HCT116 (cell line): ENCODE results near the gene GCNT1. TPM values are rescaled to one million over a fixed set of nuclear protein-coding genes. Genes with fewer than 3 reads are reported as not detected.

ENCODE experiments used
- ATAC-seq: fragments of 200-7000 bp; cut with Tn5 transposase; 2 replicates; pipeline ENCODE4 v1.9.1; 2020; ENCODE audit warnings: mild to moderate bottlenecking, moderate library complexity
- BruUV-seq: library from RNA; stranded (reverse); fragments of 400-500 nt; replicated peaks from 2 replicates; lab custom pipeline; 2021; lab: Mats Ljungman, UMichigan
- CTCF ChIA-PET: fragments of 300-600 bp; sonication (Branson Sonifier 250); formaldehyde crosslinking; loops from one replicate; lab custom pipeline; 2021; ENCODE audit warnings: antibody characterized with exemption; lab: Charles Lee
- POLR2A ChIA-PET: fragments of 300-600, 350-600 bp; sonication (Branson Sonifier 250); formaldehyde crosslinking; loops from one replicate; lab custom pipeline; 2021; ENCODE audit warnings: antibody characterized with exemption; lab: Charles Lee
- RAD21 ChIA-PET, 2 experiments: fragments of 300-600 bp; sonication (Branson Sonifier 250); formaldehyde crosslinking; loops; one replicate each; lab custom pipeline; 2023; ENCODE audit warnings: low total read pairs in 2 of 2; ENCODE audit not compliant: uncharacterized antibody in 2 of 2, unreplicated experiment in 2 of 2, low non-redundant PET in 1 of 2; lab: Charles Lee
- DNase-seq: peaks from one replicate; pipeline ENCODE4 v3.0.0-alpha.2; 2010; ENCODE audit warnings: low read depth, low spot score
- H2AFZ ChIP-seq: fragments of 200-600 bp; shearing (Covaris generic), sonication (generic); 2 replicates; pipeline ENCODE4 v1.6.1; 2017; ENCODE audit warnings: low read depth, mixed run types, mixed read lengths, antibody characterized with exemption, low read length; ENCODE audit not compliant: poor library complexity, severe bottlenecking
- H3K27ac ChIP-seq: 2 replicates; pipeline ENCODE4 v1.5.1; 2012; ENCODE audit warnings: low read depth, low read length
- H3K27me3 ChIP-seq: fragments of 200-600 bp; sonication (generic); 2 replicates; pipeline ENCODE4 v1.6.1; 2016; ENCODE audit warnings: mixed run types, low read length, mixed read lengths; ENCODE audit not compliant: insufficient read depth
- H3K36me3 ChIP-seq, 2 experiments: fragments of 200-500 bp in 1 of 2; fragments of 200-600 bp in 1 of 2; sonication (Bioruptor generic) in 1 of 2; sonication (generic) in 1 of 2; 2 replicates each; pipeline versions ENCODE4 v1.5.1 to v1.6.1; 2014 to 2016; ENCODE audit warnings: low read length in 2 of 2, inconsistent platforms in 1 of 2, mixed read lengths in 1 of 2, mixed run types in 1 of 2; ENCODE audit not compliant: insufficient read depth in 2 of 2, control insufficient read depth in 1 of 2
- H3K4me1 ChIP-seq, 2 experiments: fragments of 200-600 bp in 1 of 2; sonication (generic) in 1 of 2; 2 replicates each; pipeline versions ENCODE4 v1.5.1 to v1.6.1; 2012 to 2017; ENCODE audit warnings: low read length in 2 of 2, inconsistent platforms in 1 of 2, mild to moderate bottlenecking in 1 of 2, mixed read lengths in 1 of 2, mixed run types in 1 of 2, moderate library complexity in 1 of 2; ENCODE audit not compliant: insufficient read depth in 2 of 2, control insufficient read depth in 1 of 2
- H3K4me2 ChIP-seq: fragments of 200-600 bp; sonication (generic); 2 replicates; pipeline ENCODE4 v1.6.1; 2017; ENCODE audit warnings: mixed run types, low read length, mixed read lengths
- H3K4me3 ChIP-seq, 2 experiments: fragments of 200-600 bp in 1 of 2; sonication (generic) in 1 of 2; replicated peaks in 1 of 2; 2 replicates each; pipeline ENCODE4 v1.5.1; 2011 to 2016; ENCODE audit warnings: low read length in 2 of 2, control low read depth in 1 of 2, low read depth in 1 of 2, mild to moderate bottlenecking in 1 of 2, mixed read lengths in 1 of 2, mixed run types in 1 of 2
- H3K79me2 ChIP-seq: fragments of 200-600 bp; sonication (generic); 2 replicates; pipeline ENCODE4 v1.6.1; 2017; ENCODE audit warnings: mild to moderate bottlenecking, mixed run types, low read length, moderate library complexity, mixed read lengths; ENCODE audit not compliant: insufficient read depth
- H3K9ac ChIP-seq: fragments of 200-600 bp; sonication (generic); 2 replicates; pipeline ENCODE4 v1.6.1; 2016; ENCODE audit warnings: low read length, mixed read lengths
- H3K9me2 ChIP-seq: fragments of 200-600 bp; sonication (generic), shearing (Covaris generic); 2 replicates; pipeline ENCODE4 v1.6.1; 2017; ENCODE audit warnings: mixed run types, mild to moderate bottlenecking, moderate library complexity; ENCODE audit not compliant: insufficient read depth
- H3K9me3 ChIP-seq, 2 experiments: fragments of 200-500 bp in 1 of 2; fragments of 200-600 bp in 1 of 2; sonication (Bioruptor generic) in 1 of 2; sonication (generic) in 1 of 2; 2 replicates each; pipeline ENCODE4 v1.6.1; 2014 to 2017; ENCODE audit warnings: low read length in 2 of 2, mixed read lengths in 2 of 2, inconsistent platforms in 1 of 2, low read depth in 1 of 2, mild to moderate bottlenecking in 1 of 2, mixed run types in 1 of 2, moderate library complexity in 1 of 2; ENCODE audit not compliant: control insufficient read depth in 1 of 2, insufficient read depth in 1 of 2
- H4K20me1 ChIP-seq: fragments of 200-600 bp; sonication (generic), shearing (Covaris generic); 2 replicates; pipeline ENCODE4 v1.6.1; 2017; ENCODE audit warnings: mixed run types, mild to moderate bottlenecking, moderate library complexity; ENCODE audit not compliant: insufficient read depth
- EZH2 ChIP-seq: fragments of 200-600 bp; sonication (generic); IDR thresholded peaks from 2 replicates; pipeline ENCODE4 v1.6.1; 2017; ENCODE audit warnings: antibody characterized with exemption, mixed run types
- EZH2phosphoT487 ChIP-seq: fragments of 200-600 bp; IDR thresholded peaks from 2 replicates; pipeline ENCODE4 v1.6.1; 2018; ENCODE audit warnings: antibody characterized with exemption, borderline replicate concordance
- FOSL1 ChIP-seq: IDR thresholded peaks from 2 replicates; pipeline ENCODE4 v1.6.1; 2012; ENCODE audit warnings: low read depth
- JUND ChIP-seq: IDR thresholded peaks from 2 replicates; pipeline ENCODE4 v1.6.1; 2012
- RAD21 ChIP-seq: IDR thresholded peaks from 2 replicates; pipeline ENCODE4 v1.6.1; 2012; ENCODE audit warnings: low read depth, mild to moderate bottlenecking
- SRF ChIP-seq: IDR thresholded peaks from 2 replicates; pipeline ENCODE4 v1.6.1; 2012; ENCODE audit warnings: low read depth
- TCF7L2 ChIP-seq: IDR thresholded peaks from 2 replicates; pipeline ENCODE4 v1.7.0; 2011; ENCODE audit warnings: borderline replicate concordance, inconsistent platforms; ENCODE audit not compliant: insufficient read depth, insufficient read length; ENCODE audit errors: extremely low read depth
- intact Hi-C: fragments of 100-400 bp; cut with micrococcal nuclease; formaldehyde crosslinking; loops from 2 replicates; pipeline ENCODE4 v1.10.0; 2022
- total RNA-seq: library from RNA; stranded (reverse); gene quantifications from one replicate; pipeline ENCODE4 v1.2.1, GENCODE V29; 2021; ENCODE audit not compliant: unreplicated experiment
- TF ChIP-seq, protein P1 (sequence below): IDR thresholded peaks from 2 replicates; pipeline ENCODE4 v1.6.1; 2011; ENCODE audit warnings: mild to moderate bottlenecking, low read length, moderate library complexity; ENCODE audit not compliant: insufficient replicate concordance; ENCODE audit errors: extremely low read depth
- TF ChIP-seq, protein P2 (sequence below): IDR thresholded peaks from 2 replicates; pipeline ENCODE4 v1.6.1; 2012

The GCNT1 gene
- total RNA-seq, 1 experiment from 2014 or later = 5.8 TPM

GRCh38 chr9:76441551-76442322 is 17.2 kb upstream of the GCNT1 start (continued):
- TF ChIP-seq, protein P1, sequence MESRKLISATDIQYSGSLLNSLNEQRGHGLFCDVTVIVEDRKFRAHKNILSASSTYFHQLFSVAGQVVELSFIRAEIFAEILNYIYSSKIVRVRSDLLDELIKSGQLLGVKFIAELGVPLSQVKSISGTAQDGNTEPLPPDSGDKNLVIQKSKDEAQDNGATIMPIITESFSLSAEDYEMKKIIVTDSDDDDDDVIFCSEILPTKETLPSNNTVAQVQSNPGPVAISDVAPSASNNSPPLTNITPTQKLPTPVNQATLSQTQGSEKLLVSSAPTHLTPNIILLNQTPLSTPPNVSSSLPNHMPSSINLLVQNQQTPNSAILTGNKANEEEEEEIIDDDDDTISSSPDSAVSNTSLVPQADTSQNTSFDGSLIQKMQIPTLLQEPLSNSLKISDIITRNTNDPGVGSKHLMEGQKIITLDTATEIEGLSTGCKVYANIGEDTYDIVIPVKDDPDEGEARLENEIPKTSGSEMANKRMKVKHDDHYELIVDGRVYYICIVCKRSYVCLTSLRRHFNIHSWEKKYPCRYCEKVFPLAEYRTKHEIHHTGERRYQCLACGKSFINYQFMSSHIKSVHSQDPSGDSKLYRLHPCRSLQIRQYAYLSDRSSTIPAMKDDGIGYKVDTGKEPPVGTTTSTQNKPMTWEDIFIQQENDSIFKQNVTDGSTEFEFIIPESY = no peak
- TF ChIP-seq JUND (no peak), EZH2 (no peak), FOSL1 (no peak)

DNA sequence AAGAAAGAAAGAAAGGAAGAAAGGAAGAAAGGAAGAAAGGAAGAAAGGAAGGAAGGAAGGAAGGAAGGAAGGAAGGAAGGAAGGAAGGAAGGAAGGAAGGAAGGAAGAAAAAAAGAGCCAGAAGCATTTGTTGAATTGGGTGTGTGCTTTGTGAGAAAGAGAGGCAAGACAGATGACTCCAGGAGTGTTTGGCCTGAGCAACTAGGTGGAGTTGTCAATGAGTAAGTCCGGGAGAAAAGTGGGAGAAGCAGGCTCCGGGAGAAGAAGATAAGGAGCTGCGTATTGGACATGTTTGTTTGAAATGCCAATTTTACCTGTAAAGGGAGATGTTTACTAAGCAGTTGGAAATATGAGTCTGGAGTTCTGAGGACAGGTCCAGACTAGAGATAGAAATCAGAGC is 15.1 kb upstream of the GCNT1 start:
- no TSS peak for BruUV-seq
- Histone ChIP-seq H3K27me3 (no peaks in the 10 kb centered on the region), H3K4me3 (no peak overlapping the region), H3K9ac (no peak overlapping the region), H2AFZ (no peak overlapping the region), H3K36me3 (no peaks in the 10 kb centered on the region), H3K79me2 (no peaks in the 10 kb centered on the region), H3K4me2 (no peak overlapping the region), H4K20me1 (no peaks in the 10 kb centered on the region), H3K4me1 (peaks cover 2 to 10% of the 10 kb centered on the region in 2 experiments; a peak in 3 of 4 replicates), H3K9me3 (no peaks in the 10 kb centered on the region), H3K27ac (no peak overlapping the region), H3K9me2 (no peaks in the 10 kb centered on the region)
- ChIA-PET RAD21 (no interaction called here), POLR2A (no interaction called here), CTCF (no interaction called here)
- TF ChIP-seq RAD21 (no peak), SRF (no peak), EZH2phosphoT487 (no peak), TCF7L2 (no peak)
- TF ChIP-seq, protein P2, sequence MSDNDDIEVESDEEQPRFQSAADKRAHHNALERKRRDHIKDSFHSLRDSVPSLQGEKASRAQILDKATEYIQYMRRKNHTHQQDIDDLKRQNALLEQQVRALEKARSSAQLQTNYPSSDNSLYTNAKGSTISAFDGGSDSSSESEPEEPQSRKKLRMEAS = no peak
- DNase-seq (no peak), ATAC-seq (no peak)
- intact Hi-C loops = no loop called here
